GM18498 (cell line): ENCODE data around the gene TANC2.

Experiments used
- ATAC-seq: cut with Tn5 transposase; IDR thresholded peaks from one replicate; pipeline ENCODE4 v1.9.1; 2021; ENCODE audit warnings: mild to moderate bottlenecking, moderate library complexity; ENCODE audit not compliant: unreplicated experiment

The TANC2 gene

DNA sequence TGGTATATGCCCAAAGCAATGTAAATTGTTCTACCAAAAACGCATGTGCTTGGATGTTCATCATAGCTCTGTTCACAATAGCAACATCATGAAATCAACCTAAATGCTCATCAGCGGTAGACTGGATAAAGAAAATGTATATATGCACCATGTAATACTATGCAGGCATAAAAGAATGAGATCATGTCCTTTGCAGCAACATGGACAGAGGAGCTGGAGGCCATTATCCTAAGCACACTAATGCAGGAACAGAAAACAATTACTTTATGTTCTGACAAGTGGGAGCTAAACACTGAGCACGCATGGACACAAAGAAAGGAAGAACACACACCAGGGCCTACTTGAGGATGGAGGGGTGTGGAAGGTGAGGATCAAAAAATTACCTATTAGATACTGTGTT, 33.7 kb downstream of the TANC2 start:
- no peak for ATAC-seq

DNA sequence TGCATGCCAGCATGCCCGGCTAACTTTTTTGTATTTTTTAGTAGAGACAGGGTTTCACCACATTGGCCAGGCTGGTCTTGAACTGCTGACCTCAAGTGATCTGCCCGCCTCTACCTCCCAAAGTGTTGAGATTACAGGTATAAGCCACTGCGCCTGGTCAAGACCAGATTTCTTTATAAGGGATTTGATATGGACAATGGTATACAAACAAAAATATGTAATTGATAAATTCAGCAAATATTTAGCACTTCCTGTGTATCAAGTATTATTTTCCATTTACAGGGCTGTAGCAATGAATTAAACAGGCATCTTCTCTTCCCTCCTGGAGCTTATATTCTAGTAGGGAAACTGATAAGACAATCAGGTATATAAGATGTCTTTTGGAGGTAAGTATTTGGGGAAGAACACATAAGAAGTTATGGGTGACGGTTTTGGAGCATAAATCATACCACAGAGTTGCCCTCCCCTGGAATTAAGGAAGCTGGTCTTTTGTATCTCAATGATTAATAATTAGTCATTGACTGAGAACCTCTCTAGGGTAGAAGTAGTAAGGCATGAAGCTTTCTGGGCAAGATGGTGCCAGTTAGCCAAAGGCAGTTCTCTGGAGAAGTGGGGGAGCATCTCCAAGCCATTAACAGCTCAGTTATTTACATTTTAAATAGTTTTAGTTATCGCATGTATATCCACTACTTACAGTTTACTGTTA, 35.8 kb downstream of the TANC2 start:
- ATAC-seq = no peak

DNA sequence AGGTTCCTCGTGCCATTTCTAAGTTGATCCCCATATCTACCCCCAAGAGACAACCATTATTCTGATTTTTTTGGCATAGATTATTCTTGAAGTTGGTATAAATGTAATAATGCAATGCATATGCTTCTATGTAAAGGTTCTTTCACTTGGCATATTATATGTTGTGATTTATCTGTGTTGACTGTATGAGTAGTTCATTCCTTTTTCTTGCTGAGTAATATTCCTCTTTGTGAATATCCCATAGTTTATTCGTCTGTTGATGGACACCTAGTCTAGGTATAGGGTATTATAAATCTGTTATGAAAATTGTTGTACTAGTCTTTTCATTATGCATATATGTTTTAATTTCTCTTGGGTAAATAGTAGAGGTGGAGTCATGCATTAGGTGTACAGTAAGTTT, 36.6 kb downstream of the TANC2 start:
- no peak for ATAC-seq

DNA sequence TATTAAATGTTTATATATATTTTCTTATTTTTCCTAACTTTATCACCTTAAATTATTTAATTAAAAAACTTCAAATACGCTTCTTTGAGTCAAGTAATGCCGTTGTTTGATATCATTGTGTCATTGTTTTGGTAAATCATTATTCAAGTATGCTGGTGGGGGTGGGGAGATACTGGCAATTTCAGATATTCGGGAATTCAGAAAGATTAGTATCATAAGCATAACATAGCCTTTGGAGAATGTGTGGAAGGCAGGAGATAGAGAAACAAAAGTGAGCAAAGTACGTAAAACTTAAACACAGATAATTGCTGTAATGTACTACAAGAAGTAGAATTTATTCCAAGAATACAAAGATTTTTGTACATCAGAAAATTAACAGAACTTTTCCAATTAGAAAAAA, 49.8 kb downstream of the TANC2 start:
- no peak for ATAC-seq
